NCI-H2107 treated with DMSO at 0.1 percent for 48 hours (cell line): ENCODE results near the gene ATP4A.

ENCODE experiments used
- DNase-seq: peaks from one replicate; lab custom pipeline; 2025; ENCODE audit not compliant: unreplicated experiment; lab: John Stamatoyannopoulos, UW

Gene ATP4A

DNA sequence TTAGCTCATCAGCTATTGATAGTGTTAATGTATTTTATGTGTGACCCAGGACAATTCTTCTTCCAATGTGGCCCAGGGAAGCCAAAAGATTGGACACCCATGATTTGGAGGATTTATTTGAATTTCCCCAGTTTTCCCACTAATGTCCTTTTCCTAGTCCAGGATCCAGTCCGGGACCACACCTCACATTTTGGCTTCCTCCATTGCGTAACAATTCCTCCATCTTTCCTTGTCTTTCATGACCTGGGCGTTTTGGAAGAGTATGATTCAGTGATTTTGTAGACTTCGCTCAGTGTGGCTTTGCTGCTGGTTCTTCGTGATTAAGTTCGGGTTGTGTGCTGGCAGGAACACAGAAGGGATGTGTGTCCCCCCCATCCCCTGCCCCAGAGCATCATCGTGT lies 3.3 kb upstream of the ATP4A start:
- no peak for DNase-seq

GRCh38 chr19:35565016-35565856 lies 1.8 kb upstream of the ATP4A start:
- DNase-seq = no peak

DNA sequence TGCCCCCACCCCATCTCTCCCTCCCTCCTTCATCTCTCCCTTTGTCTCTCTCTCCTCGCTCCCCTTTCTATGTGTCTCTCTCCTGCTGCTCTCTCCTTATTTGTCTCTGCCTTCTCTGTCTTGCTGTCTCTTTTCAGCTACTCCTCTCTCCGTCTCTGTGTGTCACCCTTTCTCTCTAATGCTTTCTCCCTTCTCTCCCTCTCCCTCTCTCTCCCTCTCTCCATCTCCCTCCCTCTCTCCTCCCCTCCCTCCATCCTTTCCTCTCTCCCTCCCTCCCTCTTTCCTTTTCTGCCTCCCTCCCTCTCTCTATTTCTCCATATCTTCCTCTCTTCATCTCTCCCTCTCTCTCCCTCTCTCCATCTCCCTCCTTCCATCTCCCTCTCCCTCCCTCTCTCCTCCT lies 682 bp downstream of the ATP4A start:
- no peak for DNase-seq

- no peak for DNase-seq
Observed at GRCh38 chr19:35562336-35562735, 1.1 kb downstream of the ATP4A start.

DNA sequence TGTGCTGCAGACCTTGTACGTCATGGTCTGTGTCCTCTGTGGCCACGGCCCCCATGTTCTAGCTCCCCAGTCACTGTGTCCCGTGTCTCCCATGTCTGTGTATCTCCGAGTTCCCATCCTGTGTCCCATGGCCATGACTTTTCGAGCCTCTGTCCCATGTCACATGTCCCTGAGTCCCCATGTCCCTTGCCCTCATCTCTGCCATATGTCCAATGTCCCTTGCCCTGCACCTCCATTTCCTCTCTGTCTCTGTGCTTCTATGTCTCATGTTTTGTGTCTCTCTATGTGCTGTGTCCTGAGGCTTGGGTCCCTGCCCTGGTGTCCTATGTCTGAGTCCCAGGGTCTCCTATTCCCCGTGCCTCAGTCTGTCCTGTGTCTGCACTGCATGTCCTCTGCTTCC lies 2.0 kb downstream of the ATP4A start:
- DNase-seq = no peak

- no peak for DNase-seq
Observed at GRCh38 chr19:35560677-35561076, 2.8 kb downstream of the ATP4A start.

DNA sequence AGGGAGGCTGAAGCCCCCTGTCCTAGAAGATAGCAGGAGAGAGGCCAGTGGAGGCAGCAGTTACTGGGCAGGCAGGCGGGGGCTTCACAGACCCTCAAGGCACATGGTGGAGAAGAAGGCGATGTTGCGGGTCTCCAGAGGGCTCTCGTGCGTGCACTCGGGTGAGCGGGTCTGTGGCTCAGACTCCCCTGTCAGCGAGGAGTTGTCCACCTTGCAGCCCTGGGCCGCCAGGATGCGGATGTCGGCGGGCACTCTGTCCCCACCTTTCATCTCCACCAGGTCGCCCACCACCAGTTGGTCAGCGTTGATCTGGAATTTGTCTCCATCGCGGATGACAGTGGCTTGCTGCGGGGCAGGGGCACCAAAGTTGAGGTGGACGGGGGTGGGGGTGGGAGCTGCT lies 3.2 kb downstream of the ATP4A start:
- no peak for DNase-seq

GRCh38 chr19:35559781-35560180 lies 3.7 kb downstream of the ATP4A start:
- no peak for DNase-seq

GRCh38 chr19:35559281-35559659 lies 4.2 kb downstream of the ATP4A start:
- DNase-seq = no peak

DNA sequence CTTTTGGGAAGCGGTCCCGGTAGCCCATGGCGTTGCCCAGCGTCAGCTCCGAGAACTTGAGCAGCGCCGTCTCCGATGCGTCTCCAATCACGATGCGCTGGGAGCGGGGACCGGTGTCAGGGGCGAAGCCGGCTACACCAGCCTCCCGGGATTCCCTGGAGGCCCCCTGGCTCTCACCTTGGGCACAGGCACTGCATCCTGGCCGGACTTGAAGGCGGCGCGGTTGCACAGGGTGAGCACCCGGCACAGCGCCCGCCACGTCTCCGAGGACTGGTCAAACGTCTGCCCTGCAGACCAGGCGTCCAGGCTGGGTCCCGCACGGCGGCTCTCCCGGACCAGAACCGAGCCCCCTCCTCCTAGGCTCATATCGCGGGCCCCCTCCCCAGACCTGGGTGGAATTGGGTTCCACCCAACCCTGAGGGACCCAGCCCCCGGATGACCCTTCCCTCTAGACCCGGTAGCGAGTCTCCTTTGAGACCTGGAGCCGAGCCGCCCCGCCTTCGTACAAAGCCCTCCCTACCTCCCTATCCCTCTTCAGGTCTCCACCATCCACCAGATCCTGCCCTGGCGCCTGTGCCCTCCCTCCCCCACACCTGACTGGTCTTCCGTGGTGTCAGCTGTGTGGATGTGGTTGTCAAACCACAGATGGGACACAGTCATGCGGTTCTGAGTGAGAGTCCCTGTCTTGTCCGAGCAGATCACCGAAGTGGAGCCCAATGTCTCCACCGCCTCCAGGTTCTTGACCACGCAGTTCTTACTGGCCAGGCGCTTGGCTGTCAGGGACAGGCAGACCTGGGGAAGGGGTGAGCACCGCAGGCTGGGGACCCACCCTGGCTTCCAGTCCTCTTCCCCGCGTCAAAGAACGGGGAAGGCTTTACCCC lies 4.8 kb downstream of the ATP4A start:
- DNase-seq = no peak

DNA sequence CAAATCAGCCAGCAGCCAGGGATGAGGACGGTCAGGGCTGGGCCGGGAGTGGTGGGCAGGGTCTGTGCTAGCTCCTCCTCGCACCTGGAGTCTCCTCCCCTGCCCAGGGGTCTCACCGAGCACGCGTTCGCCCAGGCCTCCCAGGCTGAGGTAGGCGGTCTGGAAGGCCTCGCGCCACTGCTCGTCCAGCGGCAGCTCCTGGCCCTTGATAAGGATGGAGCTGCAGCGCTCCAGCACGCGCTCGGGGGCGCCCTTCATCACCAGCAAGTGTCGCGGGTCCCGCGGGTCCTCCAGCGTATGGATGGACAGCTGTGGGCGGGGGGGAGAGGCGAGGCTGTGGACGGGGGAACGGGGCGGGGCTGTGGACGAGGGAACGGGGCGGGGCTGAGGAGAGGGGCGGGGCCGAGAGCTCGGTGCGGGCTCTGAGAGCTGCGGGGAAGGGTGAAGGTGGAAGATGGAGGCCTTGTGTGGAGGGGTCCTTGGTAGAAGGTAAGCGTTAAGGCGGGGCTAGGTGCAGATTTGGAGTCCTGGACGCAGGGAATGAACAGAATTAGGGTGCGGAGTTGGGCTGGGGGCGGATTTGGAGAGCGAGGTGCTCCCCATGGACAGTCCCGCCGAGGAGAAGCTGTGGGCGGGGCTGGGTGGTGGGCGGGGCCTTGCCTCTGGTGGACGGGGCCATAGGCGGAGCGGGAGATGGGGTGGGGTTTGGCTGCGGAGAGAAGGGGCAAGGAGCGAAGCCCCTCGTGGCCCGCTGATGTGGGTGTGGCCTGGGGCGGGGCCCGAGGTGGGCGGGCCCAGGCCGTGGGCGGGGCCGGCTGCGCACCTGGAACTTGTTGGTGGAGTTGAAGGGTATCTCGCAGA lies 5.7 kb downstream of the ATP4A start:
- no peak for DNase-seq

- no peak for DNase-seq
Observed at GRCh38 chr19:35556846-35557538, 6.5 kb downstream of the ATP4A start.

DNA sequence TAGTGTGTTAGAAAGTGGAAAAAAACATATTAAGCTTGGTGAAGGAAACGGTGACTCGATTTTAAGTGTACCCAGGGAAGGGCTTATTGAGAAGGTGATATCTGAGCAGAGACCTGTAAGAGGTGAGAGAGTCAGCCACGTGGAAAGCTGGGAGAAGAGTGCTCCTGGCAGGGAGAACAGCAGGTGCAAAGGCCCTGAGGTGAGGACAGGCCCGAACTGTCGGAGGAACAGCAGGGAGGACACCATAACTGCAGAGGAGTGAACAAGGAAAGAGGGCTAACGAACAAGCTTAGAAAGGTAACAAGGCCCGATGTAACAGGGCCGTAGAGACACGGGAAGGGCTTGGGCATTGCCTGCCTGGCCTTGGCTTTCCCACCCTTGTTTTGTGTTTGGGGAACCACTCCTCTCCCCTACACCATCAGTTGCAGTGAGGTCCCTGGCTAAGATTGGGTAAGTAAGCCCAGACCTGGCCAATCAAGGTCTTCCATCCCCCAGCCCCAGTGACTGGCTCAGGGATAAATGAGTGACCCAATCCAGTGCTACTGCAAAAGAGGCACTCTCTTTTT lies 7.3 kb downstream of the ATP4A start:
- no peak for DNase-seq

- DNase-seq = no peak
Observed at GRCh38 chr19:35555301-35556005, 8.0 kb downstream of the ATP4A start.

- DNase-seq = no peak
Observed at GRCh38 chr19:35554076-35554475, 9.4 kb downstream of the ATP4A start.

DNA sequence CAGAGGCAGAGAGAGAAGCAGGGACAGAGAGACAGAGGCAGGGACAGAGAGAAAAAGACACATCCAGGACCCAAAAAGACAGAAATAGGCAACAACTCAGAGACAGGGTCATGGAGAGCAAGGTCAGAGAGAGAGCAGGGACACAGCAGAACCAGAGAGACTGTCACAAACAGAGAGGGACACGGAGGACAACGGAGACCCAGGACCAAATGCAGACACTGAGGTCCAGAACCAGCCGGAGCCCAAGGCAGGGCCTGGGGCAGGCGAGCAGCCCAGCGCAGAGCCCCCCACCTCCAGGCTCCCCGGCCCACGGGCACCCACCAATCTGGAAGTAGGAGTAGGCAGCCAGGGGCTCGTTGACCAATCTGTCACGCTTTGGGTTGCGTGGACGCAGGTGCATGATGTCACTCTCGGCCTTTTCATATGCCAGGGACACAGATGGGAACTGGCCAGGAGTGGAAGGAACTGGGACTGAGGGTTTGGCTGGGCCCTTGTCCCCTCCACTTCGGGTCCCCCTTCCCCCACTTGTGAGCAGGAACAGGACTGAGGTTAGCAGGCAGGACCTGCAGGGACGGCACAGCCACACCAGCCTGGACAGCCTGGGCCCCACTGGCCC lies 10.0 kb downstream of the ATP4A start:
- no peak for DNase-seq

- no peak for DNase-seq
Observed at GRCh38 chr19:35552534-35553384, 10.7 kb downstream of the ATP4A start.

GRCh38 chr19:35551091-35551810 lies 12.2 kb downstream of the ATP4A start:
- no peak for DNase-seq
